SIG-M5 treated with dmso at 0.1 percent for 504 hours (cell line): ENCODE data around the gene MTRF1.

ENCODE experiments used
- DNase-seq: peaks from one replicate; lab custom pipeline; 2025; ENCODE audit not compliant: unreplicated experiment; lab: John Stamatoyannopoulos, UW

MTRF1 gene

GRCh38 chr13:41224113-41225110 lies 39.0 kb downstream of the MTRF1 start:
- DNase-seq = no peak

- peak; percentile 71 for DNase-seq
Observed at GRCh38 chr13:41222259-41222852, 41.0 kb downstream of the MTRF1 start.

- no peak for DNase-seq
Observed at GRCh38 chr13:41220401-41220800, 43.0 kb downstream of the MTRF1 start.

DNA sequence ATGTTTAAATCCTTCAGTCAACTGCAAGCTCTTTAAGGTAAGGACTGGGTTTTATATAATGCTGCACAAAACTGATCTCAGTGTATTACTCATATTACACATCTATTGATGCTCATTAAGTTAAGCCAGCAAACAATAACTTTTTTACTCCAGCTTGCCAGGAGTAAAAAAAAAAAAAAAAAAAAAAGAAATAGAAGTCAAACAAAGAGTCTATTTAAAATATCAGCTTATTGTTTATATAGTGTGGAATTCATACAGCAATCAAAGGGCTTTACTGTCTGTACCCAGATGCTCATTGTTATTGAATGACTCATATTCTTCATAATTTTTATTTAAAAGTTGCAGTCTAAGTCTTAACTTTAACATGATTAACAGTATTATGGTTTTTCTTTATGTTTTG lies 47.2 kb downstream of the MTRF1 start:
- no peak for DNase-seq

- no peak for DNase-seq
Observed at GRCh38 chr13:41213919-41214318, 49.5 kb downstream of the MTRF1 start.

DNA sequence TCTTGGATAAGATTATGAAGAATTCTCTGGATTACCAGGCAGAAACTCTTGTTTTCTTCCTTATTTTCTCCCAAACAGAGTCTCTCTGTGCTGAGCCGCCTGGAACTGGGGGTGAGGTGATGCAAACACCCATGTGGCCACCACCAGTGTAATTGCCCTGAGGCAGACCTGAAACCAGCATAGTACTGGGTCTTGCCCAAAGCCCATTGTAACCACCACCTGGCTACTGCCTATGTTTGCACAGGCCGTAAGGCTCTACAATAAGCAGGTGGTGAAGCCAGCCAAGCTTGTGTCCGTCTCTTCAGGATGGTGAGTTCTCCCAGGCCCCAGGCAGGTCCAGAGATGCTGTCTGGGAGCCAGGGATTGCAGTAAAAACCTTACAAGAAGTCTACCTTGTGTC lies 50.1 kb downstream of the MTRF1 start:
- DNase-seq = no peak

DNA sequence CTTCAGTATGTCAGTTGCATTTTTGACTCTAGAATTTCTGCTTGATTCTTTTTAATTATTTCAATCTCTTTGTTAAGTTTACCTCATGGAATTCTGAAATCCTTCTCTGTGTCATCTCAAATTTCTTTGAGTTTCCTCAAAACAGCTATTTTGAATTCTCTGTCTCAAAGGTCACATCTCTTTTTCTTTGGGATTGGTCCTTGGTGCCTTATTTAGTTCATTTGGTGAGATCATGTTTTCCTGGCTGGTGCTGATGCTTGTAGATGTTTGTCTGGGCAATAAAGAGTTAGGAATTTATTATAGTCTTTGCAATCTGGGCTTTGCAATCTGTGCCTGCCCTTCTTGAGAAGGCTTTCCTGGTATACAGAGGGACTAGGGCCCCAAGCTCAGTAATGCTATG lies 50.5 kb downstream of the MTRF1 start:
- no peak for DNase-seq

DNA sequence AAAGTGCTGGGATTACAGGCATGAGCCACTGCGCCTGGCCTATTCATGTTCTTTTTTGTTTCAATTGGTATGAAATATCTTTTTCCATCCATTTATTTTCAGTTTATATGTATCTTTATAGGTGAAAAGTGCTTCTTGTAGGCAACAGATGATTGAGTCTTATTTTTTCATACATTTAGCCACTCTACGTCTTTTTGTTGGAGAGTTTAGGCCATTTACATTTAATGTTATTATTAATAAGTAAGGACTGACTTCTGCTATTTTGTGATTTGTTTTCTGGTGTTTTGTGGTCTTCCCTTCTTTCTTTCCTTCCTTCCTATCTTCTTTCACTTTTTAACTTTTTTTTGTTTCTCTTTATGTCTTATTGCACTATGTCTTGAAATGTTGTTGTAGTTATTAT lies 52.3 kb downstream of the MTRF1 start:
- DNase-seq = no peak

GRCh38 chr13:41206467-41206866 lies 56.9 kb downstream of the MTRF1 start:
- DNase-seq = no peak

DNA sequence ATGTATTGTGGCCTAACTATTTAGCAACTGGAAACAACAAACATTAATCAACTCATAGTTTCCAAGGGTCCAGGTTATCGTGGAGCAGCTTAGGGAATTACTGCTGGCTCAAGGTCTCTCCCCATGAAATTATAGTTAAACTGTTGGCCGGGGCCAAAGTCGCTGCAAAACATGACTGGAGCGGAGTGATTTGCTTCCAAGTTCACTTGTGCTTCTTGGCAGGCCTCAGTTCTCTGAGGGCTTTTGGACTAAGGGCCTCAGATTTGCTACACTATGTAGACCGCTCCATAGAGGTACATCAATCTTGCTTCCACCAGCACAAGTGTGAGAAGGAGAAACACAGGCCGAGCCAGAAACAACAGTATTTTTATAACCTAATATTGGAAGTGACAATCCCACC lies 59.6 kb downstream of the MTRF1 start:
- no peak for DNase-seq

GRCh38 chr13:41200126-41200525 lies 63.2 kb downstream of the MTRF1 start:
- no peak for DNase-seq

DNA sequence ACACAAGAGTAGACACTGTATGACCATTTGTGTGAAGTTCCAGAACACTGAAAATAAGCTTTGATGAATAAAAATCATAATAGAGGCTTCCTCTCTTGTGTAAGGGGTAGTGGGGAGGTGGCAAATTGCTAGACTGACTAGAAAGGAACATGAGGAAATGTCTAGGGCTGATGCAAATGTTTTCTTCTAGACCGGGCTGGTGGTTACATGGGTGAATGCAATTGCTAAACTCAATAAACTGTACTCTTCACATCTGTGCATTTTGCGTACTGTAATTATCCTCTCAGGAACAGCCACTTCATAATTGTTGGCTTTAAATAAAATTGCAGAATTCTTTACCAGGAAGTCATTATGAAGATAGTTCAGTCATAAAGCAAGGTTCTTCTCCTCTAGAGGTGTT lies 63.9 kb downstream of the MTRF1 start:
- peak; percentile 79 for DNase-seq

DNA sequence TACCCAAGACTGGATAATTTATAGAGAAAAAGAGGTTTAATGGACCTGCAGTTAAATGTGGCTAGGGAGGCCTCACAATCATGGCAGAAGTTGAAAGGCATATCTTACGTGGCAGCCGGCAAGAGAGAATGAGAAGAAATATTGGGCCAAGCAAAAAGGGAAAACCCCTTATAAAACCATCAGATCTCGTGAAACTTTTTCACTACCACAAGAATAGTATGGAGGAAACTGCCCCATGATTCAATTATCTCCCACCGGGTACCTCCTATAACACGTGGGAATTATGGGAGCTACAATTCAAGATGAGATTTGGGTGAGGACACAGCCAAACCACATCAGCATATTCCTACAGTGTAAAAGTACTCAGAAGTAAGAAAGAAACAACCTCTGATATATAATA lies 64.3 kb downstream of the MTRF1 start:
- no peak for DNase-seq

GRCh38 chr13:41196620-41197019 lies 66.8 kb downstream of the MTRF1 start:
- DNase-seq = peak; percentile 66

DNA sequence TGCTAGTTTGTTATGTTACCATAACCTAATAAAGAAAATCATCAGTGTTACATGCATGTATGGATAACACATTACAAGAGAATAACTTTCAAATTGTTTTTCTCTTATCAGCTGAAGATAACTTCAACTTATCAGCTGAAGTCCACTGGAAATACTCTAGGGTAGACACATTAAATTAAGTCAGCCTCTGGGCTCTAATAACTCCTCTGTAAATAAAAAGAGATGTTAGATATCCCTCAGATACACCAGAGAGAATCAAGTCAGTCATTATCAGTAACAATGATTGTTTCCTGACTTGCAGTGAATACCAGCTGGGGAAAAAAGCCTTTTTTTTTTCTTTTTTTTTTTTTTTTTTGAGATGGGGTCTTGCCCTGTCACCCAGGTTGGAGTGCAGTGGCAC lies 67.4 kb downstream of the MTRF1 start:
- DNase-seq = no peak

- peak; percentile 97 for DNase-seq
Observed at GRCh38 chr13:41193919-41194824, 69.2 kb downstream of the MTRF1 start, which contains the start of gene KBTBD7. TSS of gene KBTBD7 (minus strand) at chr13:41194569. CDS start at chr13:41194257, 312 bp downstream.

DNA sequence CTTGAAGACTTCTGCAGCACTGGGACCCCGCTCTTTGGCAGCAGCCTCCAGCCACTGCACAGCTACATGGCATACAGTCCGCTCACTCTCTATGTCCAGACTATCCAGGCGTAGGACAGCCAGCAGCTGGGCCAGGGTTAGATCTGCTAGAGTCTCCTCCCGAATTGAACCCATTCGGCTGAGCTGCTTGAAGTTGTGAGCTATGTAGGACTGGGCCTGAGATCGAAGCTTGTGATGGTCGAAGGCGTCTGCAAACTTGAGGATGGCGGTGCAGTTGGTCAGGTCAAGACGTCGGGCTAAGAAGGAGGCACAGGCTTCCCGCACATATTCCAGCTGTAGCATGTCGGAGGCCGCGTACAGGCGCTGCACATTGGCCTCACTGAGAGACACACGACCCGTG lies 69.9 kb downstream of the MTRF1 start:
- DNase-seq = no peak

- no peak for DNase-seq
Observed at GRCh38 chr13:41188584-41188983, 74.8 kb downstream of the MTRF1 start.

DNA sequence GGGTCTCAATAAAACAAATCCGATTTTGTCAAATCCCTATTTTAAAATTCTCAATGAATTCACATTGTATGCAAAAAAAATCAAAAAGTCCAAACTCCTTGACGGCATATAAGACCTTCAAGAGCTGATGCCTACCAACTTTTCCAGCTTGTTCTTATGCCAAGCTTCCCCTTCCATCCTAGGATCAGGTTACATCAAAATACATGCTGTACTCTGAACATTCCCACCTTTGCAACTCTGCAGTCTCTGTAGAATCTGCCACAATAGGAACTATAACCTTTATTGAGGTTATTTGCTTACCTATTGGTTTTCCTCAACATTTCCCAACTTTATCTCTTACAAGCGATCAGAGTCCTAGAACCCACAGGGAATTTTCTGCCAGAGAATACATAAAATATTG lies 76.9 kb downstream of the MTRF1 start:
- DNase-seq = no peak

- DNase-seq = no peak
Observed at GRCh38 chr13:41182231-41182630, 81.1 kb downstream of the MTRF1 start.

GRCh38 chr13:41179593-41180250 lies 83.7 kb downstream of the MTRF1 start:
- no peak for DNase-seq
